Measurements from ENCODE around the gene USP22.

The USP22 gene

GRCh38 chr17:20952183-20952582 is 90.6 kb downstream of the USP22 start:
- DNase-seq (ENCODE audit: low spot score) = no peak

Small RNA genes within 50 kb of the gene (small RNA-seq; reads per million reads assigned to genes)
- gene AC087393.1 = 0 reads per million in 2 experiments

Data from SK-N-DZ (cell line).